ENCODE measurements around the gene C19orf85.

Gene C19orf85

GRCh38 chr19:55434356-55434919 lies 30.1 kb downstream of the C19orf85 start:
- Histone ChIP-seq H3K27me3 (ENCODE audit: insufficient read depth, poor library complexity, severe bottlenecking) (no peaks in the 10 kb centered on the region), H3K4me3 (replicated peaks; ENCODE audit: insufficient read depth, low read length) (no peak overlapping the region), H3K27ac (replicated peaks) (no peak overlapping the region)
- no peak for DNase-seq (ENCODE audit: low read depth in 1 of 2, low spot score in 1 of 2)
- TF ChIP-seq CTCF (IDR thresholded peaks at IDR 0.05; ENCODE audit: insufficient read depth, low read length) (no peak), GABPA (IDR thresholded peaks at IDR 0.05; ENCODE audit: low read depth) (no peak), SPI1 (IDR thresholded peaks at IDR 0.05; ENCODE audit: borderline replicate concordance, low read depth) (no peak), POLR2AphosphoS5 (IDR thresholded peaks at IDR 0.05; ENCODE audit: low read depth) (no peak), REST (IDR thresholded peaks at IDR 0.05; ENCODE audit: insufficient replicate concordance, low read depth) (no peak)

GRCh38 chr19:55433292-55433691 lies 31.3 kb downstream of the C19orf85 start:
- no peak for DNase-seq (ENCODE audit: low read depth in 1 of 2, low spot score in 1 of 2)
- Histone ChIP-seq H3K4me3 (replicated peaks; ENCODE audit: insufficient read depth, low read length) (no peak overlapping the region), H3K27ac (replicated peaks) (no peak overlapping the region), H3K27me3 (ENCODE audit: insufficient read depth, poor library complexity, severe bottlenecking) (no peaks in the 10 kb centered on the region)
- TF ChIP-seq REST (IDR thresholded peaks at IDR 0.05; ENCODE audit: insufficient replicate concordance, low read depth) (no peak), SPI1 (IDR thresholded peaks at IDR 0.05; ENCODE audit: borderline replicate concordance, low read depth) (no peak), CTCF (IDR thresholded peaks at IDR 0.05; ENCODE audit: insufficient read depth, low read length) (no peak), POLR2AphosphoS5 (IDR thresholded peaks at IDR 0.05; ENCODE audit: low read depth) (no peak), GABPA (IDR thresholded peaks at IDR 0.05; ENCODE audit: low read depth) (no peak)

- no peak for TF ChIP-seq GABPA (IDR thresholded peaks at IDR 0.05; ENCODE audit: low read depth)
- TF ChIP-seq SPI1 (IDR thresholded peaks at IDR 0.05; ENCODE audit: borderline replicate concordance, low read depth), result no peak
- no peak for TF ChIP-seq CTCF (IDR thresholded peaks at IDR 0.05; ENCODE audit: insufficient read depth, low read length)
- no peak for TF ChIP-seq REST (IDR thresholded peaks at IDR 0.05; ENCODE audit: insufficient replicate concordance, low read depth)
- TF ChIP-seq POLR2AphosphoS5 (IDR thresholded peaks at IDR 0.05; ENCODE audit: low read depth), result no peak
- DNase-seq (ENCODE audit: low read depth in 1 of 2, low spot score in 1 of 2), result no peak
- no peak overlapping the region for H3K4me3 ChIP-seq (replicated peaks; ENCODE audit: insufficient read depth, low read length)
- H3K27ac ChIP-seq (replicated peaks), result no peak overlapping the region
- H3K27me3 ChIP-seq (ENCODE audit: insufficient read depth, poor library complexity, severe bottlenecking), result no peaks in the 10 kb centered on the region
Measured at GRCh38 chr19:55432241-55432959, 32.2 kb downstream of the C19orf85 start.
